NCI-H146 (cell line): ENCODE results near the gene IDH3A.
A peak's percentile ranks its signal among the peaks of the same experiment; 100 is the strongest.

Experiments
- DNase-seq: peaks from one replicate; lab custom pipeline; 2025; lab: John Stamatoyannopoulos, UW

IDH3A gene

GRCh38 chr15:78164010-78164409 lies 14.8 kb downstream of the IDH3A start:
- no peak for DNase-seq

GRCh38 chr15:78167227-78167888 lies 18.2 kb downstream of the IDH3A start:
- no peak for DNase-seq

GRCh38 chr15:78168608-78169007 lies 19.4 kb downstream of the IDH3A start:
- DNase-seq = no peak

- DNase-seq = no peak
Measured at GRCh38 chr15:78170848-78171773, 21.9 kb downstream of the IDH3A start.

GRCh38 chr15:78171864-78172472 lies 22.8 kb downstream of the IDH3A start:
- DNase-seq = no peak

GRCh38 chr15:78174401-78174800 lies 25.2 kb downstream of the IDH3A start:
- DNase-seq = no peak

GRCh38 chr15:78175330-78175729 lies 26.2 kb downstream of the IDH3A start:
- no peak for DNase-seq

- peak; percentile 26 for DNase-seq
Measured at GRCh38 chr15:78177447-78177873, 28.3 kb downstream of the IDH3A start.

GRCh38 chr15:78178064-78178463 lies 28.9 kb downstream of the IDH3A start:
- DNase-seq = no peak

GRCh38 chr15:78179286-78179840 lies 30.2 kb downstream of the IDH3A start:
- DNase-seq = no peak

GRCh38 chr15:78179906-78180305 lies 30.7 kb downstream of the IDH3A start:
- no peak for DNase-seq

- no peak for DNase-seq
Measured at GRCh38 chr15:78182336-78182700, 33.2 kb downstream of the IDH3A start.

GRCh38 chr15:78182821-78183220 lies 33.7 kb downstream of the IDH3A start:
- no peak for DNase-seq

GRCh38 chr15:78192826-78193594 lies 43.8 kb downstream of the IDH3A start:
- no peak for DNase-seq

GRCh38 chr15:78193731-78194567 lies 44.8 kb downstream of the IDH3A start:
- DNase-seq = no peak

- no peak for DNase-seq
Measured at GRCh38 chr15:78194568-78194925, 45.4 kb downstream of the IDH3A start.

GRCh38 chr15:78195735-78196201 lies 46.6 kb downstream of the IDH3A start:
- DNase-seq = peak; percentile 32

GRCh38 chr15:78197632-78198031 lies 48.5 kb downstream of the IDH3A start:
- DNase-seq = no peak

GRCh38 chr15:78200276-78200930 lies 51.2 kb downstream of the IDH3A start:
- no peak for DNase-seq
